GM23338 (cell line): ENCODE data around the gene NEK6.

Source experiments
- CREB1 ChIP-seq: fragments of 250-450 bp; sonication (Bioruptor Pico); IDR thresholded peaks from 2 replicates; pipeline ENCODE4 v1.5.0; 2020; ENCODE audit warnings: low read depth, mild to moderate bottlenecking, moderate library complexity
- EZH2 ChIP-seq: fragments of 200-600 bp; sonication (generic); IDR thresholded peaks from one replicate; pipeline ENCODE4 v1.8.0; 2017; ENCODE audit warnings: antibody characterized with exemption, mild to moderate bottlenecking, low read depth; ENCODE audit not compliant: unreplicated experiment
- JUNB ChIP-seq: IDR thresholded peaks from one replicate; pipeline ENCODE4 v1.6.1; 2016; ENCODE audit warnings: antibody characterized with exemption; ENCODE audit not compliant: unreplicated experiment
- POLR2AphosphoS5 ChIP-seq: IDR thresholded peaks from 2 replicates; pipeline ENCODE4 v1.6.1; 2016; ENCODE audit warnings: antibody characterized with exemption, low read depth
- TF ChIP-seq, protein P1 (sequence below), 2 experiments: fragments of 200-600 bp in 1 of 2; sonication (generic) in 1 of 2; conservative IDR thresholded peaks; 2 replicates each; pipeline versions ENCODE4 v1.5.1 to v1.6.1; 2016 to 2017; ENCODE audit warnings: antibody characterized with exemption in 2 of 2, low read depth in 2 of 2, mild to moderate bottlenecking in 2 of 2, moderate library complexity in 1 of 2
- TF ChIP-seq, protein P2 (sequence below): IDR thresholded peaks from one replicate; pipeline ENCODE4 v1.6.1; 2018; ENCODE audit warnings: antibody characterized with exemption; ENCODE audit not compliant: unreplicated experiment

DNA sequence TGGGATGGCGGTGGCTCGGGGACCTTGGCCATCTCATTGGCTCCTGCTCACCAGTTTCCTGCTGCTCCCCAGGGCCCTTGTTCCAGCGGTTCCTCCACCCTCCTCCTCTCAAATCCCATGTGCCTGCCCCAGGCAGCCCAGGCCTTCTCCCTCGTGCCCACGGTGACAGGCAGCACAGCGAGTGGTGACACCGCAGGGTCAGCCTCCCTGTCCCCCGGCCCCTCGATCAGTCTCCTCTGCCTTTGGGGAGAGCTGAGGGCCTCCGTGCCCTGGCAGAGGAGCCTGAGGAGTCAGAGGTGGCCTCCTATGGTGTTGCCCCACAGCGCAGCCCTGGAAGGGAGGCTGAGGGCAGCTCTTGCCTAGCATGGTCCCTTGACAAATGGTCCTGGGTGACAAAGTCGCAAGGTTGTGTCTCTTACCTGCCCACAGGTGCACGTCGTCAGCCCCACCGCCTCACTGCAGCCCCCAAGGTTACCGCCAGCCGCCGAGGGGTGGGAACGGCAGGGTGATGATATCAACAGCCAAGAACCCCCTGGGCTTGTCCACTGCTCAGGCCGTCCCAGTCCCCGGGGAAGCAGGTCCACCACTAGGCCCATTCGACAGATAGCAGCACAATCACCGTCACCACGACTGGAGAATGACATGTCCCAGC, 49.8 kb downstream of the NEK6 start:
- TF ChIP-seq, protein P1, sequence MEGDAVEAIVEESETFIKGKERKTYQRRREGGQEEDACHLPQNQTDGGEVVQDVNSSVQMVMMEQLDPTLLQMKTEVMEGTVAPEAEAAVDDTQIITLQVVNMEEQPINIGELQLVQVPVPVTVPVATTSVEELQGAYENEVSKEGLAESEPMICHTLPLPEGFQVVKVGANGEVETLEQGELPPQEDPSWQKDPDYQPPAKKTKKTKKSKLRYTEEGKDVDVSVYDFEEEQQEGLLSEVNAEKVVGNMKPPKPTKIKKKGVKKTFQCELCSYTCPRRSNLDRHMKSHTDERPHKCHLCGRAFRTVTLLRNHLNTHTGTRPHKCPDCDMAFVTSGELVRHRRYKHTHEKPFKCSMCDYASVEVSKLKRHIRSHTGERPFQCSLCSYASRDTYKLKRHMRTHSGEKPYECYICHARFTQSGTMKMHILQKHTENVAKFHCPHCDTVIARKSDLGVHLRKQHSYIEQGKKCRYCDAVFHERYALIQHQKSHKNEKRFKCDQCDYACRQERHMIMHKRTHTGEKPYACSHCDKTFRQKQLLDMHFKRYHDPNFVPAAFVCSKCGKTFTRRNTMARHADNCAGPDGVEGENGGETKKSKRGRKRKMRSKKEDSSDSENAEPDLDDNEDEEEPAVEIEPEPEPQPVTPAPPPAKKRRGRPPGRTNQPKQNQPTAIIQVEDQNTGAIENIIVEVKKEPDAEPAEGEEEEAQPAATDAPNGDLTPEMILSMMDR (conservative IDR thresholded peaks at IDR 0.05; ENCODE audit: low read depth in 2 of 2) = no peak
- TF ChIP-seq, protein P2, sequence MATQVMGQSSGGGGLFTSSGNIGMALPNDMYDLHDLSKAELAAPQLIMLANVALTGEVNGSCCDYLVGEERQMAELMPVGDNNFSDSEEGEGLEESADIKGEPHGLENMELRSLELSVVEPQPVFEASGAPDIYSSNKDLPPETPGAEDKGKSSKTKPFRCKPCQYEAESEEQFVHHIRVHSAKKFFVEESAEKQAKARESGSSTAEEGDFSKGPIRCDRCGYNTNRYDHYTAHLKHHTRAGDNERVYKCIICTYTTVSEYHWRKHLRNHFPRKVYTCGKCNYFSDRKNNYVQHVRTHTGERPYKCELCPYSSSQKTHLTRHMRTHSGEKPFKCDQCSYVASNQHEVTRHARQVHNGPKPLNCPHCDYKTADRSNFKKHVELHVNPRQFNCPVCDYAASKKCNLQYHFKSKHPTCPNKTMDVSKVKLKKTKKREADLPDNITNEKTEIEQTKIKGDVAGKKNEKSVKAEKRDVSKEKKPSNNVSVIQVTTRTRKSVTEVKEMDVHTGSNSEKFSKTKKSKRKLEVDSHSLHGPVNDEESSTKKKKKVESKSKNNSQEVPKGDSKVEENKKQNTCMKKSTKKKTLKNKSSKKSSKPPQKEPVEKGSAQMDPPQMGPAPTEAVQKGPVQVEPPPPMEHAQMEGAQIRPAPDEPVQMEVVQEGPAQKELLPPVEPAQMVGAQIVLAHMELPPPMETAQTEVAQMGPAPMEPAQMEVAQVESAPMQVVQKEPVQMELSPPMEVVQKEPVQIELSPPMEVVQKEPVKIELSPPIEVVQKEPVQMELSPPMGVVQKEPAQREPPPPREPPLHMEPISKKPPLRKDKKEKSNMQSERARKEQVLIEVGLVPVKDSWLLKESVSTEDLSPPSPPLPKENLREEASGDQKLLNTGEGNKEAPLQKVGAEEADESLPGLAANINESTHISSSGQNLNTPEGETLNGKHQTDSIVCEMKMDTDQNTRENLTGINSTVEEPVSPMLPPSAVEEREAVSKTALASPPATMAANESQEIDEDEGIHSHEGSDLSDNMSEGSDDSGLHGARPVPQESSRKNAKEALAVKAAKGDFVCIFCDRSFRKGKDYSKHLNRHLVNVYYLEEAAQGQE = no peak
- TF ChIP-seq JUNB (no peak), EZH2 (no peak), CREB1 (CRISPR knock-in tag) (no peak), POLR2AphosphoS5 (no peak)
